IPS-11a (cell line): ENCODE results near the gene IMPDH2.

ENCODE experiments used
- H3K4me3 ChIP-seq: one replicate; pipeline ENCODE4 v1.5.1; 2013; ENCODE audit warnings: low read depth, low read length, control low read depth

Gene IMPDH2

GRCh38 chr3:49028673-49029562 is at the start of gene IMPDH2:
Gene IMPDH2, minus strand, starts transcription at chr3:49029398. Its CDS starts 48 bp downstream, at chr3:49029350.
- H3K4me3 ChIP-seq, result peak within 1 kb of the TSS; percentile 45

GRCh38 chr3:49076646-49077045 is 47.4 kb upstream of the IMPDH2 start:
- H3K4me3 ChIP-seq, result no peak overlapping the region

DNA sequence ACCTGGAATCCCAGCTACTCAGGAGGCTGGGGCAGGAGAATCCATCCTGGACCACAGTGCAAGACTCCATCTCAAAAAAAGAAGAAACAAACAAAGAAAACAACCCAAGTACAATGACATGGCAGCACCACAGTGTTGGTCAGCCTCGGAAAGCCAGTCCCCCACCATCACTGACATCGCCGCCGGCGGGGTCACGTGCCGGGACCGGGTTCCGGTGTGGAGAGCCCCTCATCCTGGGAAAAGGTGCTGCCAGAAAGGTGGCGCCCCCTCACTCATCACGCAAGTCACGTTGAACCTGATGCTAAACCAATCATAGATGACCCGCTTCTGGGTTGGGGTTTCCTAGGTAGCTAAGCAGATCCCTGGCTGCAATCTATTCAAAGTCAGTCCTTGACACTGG is 46.9 kb upstream of the IMPDH2 start:
- H3K4me3 ChIP-seq, result no peak overlapping the region

DNA sequence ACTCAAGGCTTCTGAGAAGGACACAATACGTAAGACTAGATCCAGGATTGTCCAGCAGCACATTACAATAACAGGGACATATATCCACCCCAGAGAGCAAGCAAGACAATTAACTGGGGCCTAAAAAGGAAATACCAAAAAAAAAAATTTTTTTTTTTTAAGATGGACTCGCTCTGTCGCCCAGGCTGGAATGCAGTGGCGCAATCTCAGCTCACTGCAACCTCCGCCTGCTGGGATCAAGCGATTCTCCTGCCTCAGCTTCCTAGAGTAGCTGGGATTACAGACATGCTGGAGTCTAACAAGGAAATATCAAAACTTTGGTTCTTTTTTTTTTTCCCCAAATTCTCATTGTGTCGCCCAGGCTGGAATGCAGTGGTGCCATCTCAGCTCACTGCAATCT is 28.8 kb upstream of the IMPDH2 start:
- H3K4me3 ChIP-seq, result no peak overlapping the region

- no peak overlapping the region for H3K4me3 ChIP-seq
These were observed 28.1 kb upstream of the IMPDH2 start for GRCh38 chr3:49057268-49057667.

DNA sequence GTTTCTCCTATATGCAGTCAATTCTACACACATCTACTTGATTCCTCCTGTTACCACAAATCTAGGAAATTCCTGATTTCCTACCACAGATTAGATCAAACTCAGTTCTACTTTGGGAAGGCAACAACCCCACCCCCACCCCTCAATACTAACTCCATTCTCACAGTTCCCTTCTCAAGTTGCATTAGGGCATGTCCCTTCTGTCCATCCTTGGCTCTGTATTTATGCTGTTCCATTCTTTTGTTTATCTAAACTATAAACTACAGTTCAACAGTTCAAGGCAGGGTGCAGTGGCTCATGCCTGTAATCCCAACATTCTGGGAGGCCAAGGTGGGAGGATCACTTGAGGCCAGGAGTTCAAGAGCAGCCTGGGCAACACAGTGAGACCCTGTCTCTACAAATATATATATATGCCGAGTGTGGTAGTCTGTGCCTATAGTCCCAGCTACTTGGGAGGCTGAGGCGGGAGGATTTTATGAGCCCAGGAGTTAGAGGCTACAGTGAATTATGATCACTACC is 25.2 kb upstream of the IMPDH2 start:
- no peak overlapping the region for H3K4me3 ChIP-seq

DNA sequence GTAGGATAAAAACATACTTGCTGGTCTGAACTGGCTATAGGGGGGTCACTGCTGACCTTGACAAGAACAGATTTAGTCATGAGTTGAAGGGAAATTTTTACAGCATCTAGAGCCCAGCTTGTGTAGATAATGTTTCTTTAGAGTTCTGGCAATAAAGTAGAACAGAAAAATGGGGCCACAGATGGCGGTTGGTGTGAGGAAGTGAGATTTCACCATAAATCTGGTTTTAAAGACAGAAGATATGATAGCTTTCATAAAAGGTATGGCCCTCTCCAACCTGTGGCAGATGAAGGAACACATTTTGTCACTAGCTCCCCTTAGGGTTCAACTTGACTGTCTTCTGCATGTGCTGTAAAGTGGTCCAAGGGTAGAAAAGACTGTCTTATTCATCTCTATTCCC is 24.3 kb upstream of the IMPDH2 start:
- H3K4me3 ChIP-seq, result no peak overlapping the region

GRCh38 chr3:49035281-49035680 is 6.1 kb upstream of the IMPDH2 start:
- no peak overlapping the region for H3K4me3 ChIP-seq

- H3K4me3 ChIP-seq, result no peak overlapping the region
These were observed 5.5 kb upstream of the IMPDH2 start for GRCh38 chr3:49034650-49035049.

DNA sequence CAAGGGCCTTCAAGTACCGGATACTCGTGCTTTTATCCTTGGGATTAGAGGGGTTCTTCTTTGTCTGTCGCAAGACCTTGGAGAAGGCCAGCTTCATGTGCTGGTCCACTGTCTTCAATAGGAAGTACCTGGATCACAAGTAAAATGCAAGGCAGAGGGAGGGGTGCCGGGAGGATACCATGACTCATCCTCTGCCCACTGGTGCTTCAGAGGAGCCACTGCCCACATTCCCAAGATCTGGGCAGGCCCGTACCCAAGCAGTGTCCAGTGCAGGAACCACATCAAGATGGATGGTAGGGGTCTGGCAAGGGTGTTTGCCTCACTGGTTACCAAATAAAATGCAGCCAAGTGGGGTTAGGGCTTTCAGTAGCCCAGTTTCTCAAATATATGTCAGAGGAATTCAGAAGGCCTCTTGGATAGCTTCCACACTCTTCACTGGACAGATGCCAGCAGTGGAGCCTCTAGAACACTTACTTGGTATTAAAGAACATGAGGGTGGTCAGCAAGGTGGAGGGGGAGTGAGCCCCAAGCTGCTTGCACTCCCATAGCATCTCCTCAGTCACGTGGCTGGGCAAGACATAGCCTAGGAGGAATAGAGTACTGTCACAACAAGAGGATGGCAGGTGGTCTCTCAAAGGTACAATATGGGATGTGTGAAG is 3.6 kb upstream of the IMPDH2 start:
- no peak overlapping the region for H3K4me3 ChIP-seq

- H3K4me3 ChIP-seq, result no peak overlapping the region
These were observed 1.1 kb upstream of the IMPDH2 start for GRCh38 chr3:49030321-49030720.

- H3K4me3 ChIP-seq, result no peak overlapping the region
These were observed 326 bp upstream of the IMPDH2 start for GRCh38 chr3:49029563-49029884.

GRCh38 chr3:49028298-49028672 is 913 bp downstream of the IMPDH2 start:
- H3K4me3 ChIP-seq, result peak overlapping the region; percentile 45

- no peak overlapping the region for H3K4me3 ChIP-seq
These were observed 1.6 kb downstream of the IMPDH2 start for GRCh38 chr3:49027634-49028033.

- no peak overlapping the region for H3K4me3 ChIP-seq
These were observed 2.7 kb downstream of the IMPDH2 start for GRCh38 chr3:49026536-49026935.

DNA sequence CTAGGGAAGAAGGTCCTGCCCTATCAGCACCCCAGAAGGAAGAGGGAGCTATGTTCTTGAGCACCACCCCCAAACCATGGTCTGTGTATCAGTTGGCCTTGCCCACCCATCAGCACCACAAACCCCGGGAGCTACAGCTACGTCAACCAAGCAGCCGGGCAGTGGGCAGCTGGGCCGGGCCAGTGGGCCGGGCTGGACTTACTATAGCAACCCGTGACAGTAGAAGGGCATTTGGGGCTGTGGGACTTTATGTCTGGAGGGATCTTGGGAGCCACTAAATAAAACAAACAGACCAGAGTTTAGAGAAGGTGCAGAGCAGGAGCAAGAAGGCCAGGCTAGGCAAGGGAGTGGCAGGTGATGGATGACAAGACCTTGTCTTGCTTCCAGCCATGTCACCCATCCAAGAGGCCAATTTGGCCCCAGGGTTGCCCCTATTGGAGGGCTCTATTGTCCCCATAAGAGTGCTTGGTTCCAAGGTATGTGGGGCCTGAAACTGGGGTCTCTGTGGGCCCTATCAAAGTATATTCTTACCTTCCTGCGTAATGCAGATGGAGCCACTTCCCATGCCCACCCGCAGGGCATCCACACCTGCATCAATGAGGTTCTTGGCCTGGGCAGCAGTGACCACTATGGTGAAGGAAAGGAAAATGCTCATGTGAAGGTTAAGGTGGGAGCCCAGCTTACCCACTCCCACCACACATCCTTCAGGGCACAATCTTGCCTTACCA is 3.2 kb downstream of the IMPDH2 start:
- no peak overlapping the region for H3K4me3 ChIP-seq

DNA sequence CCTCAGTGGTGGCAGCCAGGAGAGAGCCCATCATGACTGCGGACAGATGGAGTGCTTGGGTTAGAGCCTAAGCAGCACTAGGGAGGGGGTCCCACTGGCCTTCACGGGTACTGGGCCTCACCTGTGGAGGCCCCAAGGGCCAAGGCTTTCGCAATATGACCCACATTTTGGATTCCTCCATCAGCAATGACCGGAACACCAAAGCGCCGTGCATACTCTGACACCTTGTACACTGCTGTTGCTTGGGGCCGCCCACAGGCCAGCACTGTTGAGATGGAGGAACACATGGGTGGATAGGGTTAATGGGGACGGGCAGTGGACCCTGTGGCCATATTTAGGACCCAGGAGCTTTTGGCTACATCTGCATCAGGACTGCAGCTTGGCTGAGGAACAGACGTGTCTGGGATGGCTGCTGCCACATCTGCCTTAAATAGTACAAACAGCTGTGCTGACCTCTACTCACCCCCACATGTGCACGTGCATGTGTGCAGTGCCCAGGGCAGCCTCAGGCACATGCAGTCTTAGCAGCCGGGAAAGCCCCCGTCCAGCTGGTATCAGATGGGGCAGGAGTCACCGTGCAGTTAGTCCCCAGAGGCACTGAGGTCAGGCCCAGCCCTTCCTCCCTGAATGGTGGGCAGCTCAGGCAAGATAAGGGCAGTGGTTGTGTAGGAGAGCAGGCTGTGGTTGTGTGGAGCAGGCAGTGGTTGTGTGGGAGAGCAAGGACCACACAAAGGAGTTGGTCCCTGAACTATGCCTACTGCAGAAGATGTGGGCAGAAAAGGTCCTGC is 4.0 kb downstream of the IMPDH2 start:
- H3K4me3 ChIP-seq, result no peak overlapping the region

DNA sequence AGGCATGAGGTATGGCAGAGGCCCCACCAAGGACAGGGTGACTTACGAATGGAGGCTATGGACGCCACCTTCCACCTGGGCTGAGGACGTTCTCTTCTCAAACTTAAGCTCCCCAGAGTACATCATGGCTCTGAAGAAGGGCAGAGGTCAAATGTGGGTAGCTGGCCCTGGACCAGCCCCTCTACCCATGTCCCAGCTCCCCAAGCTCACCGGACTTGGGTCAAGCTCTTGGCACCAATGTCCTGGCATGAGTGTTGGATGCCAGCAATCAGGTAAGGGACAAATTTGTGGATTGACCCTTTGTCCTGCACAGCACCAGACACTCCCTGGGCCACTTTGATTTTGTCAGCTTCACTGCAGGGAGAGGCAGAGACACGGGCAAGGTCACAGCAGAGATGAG is 4.7 kb downstream of the IMPDH2 start:
- H3K4me3 ChIP-seq, result no peak overlapping the region

GRCh38 chr3:49023775-49024174 is 5.4 kb downstream of the IMPDH2 start:
- no peak overlapping the region for H3K4me3 ChIP-seq

- peak overlapping the region; percentile 98 for H3K4me3 ChIP-seq
These were observed 6.5 kb downstream of the IMPDH2 start for GRCh38 chr3:49022688-49023171.
